Chondrocyte (in vitro differentiated cells): ENCODE results near the gene MMP7. TPM values are rescaled to one million over a fixed set of nuclear protein-coding genes. Genes with fewer than 3 reads are reported as not detected.

Source experiments
- DNase-seq: peaks from one replicate; pipeline ENCODE4 v3.0.0; 2021; ENCODE audit warnings: mixed read lengths, low spot score
- H3K27ac Mint-ChIP-seq: one replicate; pipeline ENCODE4 v1.8.0; 2021; ENCODE audit warnings: mild to moderate bottlenecking, moderate library complexity, mixed read lengths; ENCODE audit not compliant: unreplicated experiment
- H3K27me3 Mint-ChIP-seq: 2 replicates; pipeline ENCODE4 v1.8.0; 2021; ENCODE audit warnings: low read depth, mixed read lengths
- H3K36me3 Mint-ChIP-seq: 2 replicates; pipeline ENCODE4 v1.8.0; 2021; ENCODE audit warnings: low read depth, mixed read lengths
- H3K4me1 Mint-ChIP-seq: 2 replicates; pipeline ENCODE4 v1.8.0; 2021; ENCODE audit warnings: low read depth, mild to moderate bottlenecking, mixed read lengths
- H3K4me3 Mint-ChIP-seq: one replicate; pipeline ENCODE4 v1.8.0; 2021; ENCODE audit warnings: mild to moderate bottlenecking, moderate library complexity, mixed read lengths; ENCODE audit not compliant: unreplicated experiment
- H3K9me3 Mint-ChIP-seq: 2 replicates; pipeline ENCODE4 v1.8.0; 2021; ENCODE audit warnings: low read depth, mixed read lengths
- CTCF ChIP-seq: fragments of 200-600 bp; sonication (generic); IDR thresholded peaks from 2 replicates; pipeline ENCODE4 v1.5.0; 2021; ENCODE audit warnings: antibody characterized with exemption, mild to moderate bottlenecking, moderate library complexity
- total RNA-seq: library from RNA; stranded (reverse); gene quantifications from 3 replicates; pipeline ENCODE4 v1.2.1, GENCODE V29; 2021

Gene MMP7
- total RNA-seq, 1 donor from 2014 or later, result 0.50 TPM

DNA sequence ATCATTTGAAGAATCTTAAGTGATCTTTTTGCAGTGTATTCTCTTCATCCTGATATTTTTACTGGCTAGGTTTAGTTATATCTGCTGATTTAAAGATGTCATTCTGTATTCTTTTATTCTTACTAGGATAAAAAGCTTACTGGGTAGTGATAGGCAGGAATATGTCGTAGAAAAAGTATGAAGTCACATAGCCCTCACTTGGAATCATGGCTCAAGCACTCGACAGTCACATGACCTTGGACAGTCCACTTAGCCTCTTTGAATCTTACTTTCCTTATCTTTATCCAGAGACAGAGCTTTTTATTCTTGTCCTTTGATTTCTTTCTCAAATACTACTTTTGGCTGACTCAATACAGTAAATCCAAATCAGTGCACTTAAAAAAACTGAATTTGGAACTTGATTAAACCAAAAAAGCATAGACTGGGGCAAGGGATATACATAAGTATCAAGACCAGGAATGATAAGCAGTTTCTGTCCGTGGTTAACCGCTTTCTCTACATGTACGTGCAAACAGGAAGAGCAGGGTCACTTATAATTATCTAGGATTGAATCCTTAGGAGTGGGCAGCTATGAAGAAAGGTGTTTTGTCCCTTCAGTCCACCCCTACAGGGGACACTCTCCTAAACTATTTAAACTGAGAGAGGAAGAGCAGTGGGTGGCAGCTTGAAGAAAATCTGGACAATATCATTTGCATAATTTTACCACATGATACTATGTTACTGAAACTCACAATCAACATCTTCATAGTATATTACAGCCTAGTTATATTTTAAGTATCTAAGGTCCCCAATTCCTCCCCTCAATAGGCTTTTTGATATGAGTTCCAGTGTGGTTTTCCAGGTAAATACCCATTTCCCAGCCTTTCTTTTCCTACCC, 8.0 kb downstream of the MMP7 start:
- Mint-ChIP-seq H3K9me3 (no peaks in the 10 kb centered on the region), H3K27me3 (peaks cover 3% of the 10 kb centered on the region), H3K4me3 (no peak overlapping the region), H3K36me3 (no peaks in the 10 kb centered on the region), H3K27ac (no peak overlapping the region), H3K4me1 (no peaks in the 10 kb centered on the region)
- no peak for DNase-seq
- TF ChIP-seq CTCF, result no peak

GRCh38 chr11:102521121-102521520, 9.4 kb downstream of the MMP7 start:
- H3K9me3 Mint-ChIP-seq, result no peaks in the 10 kb centered on the region
- H3K4me1 Mint-ChIP-seq, result no peaks in the 10 kb centered on the region
- no peak for TF ChIP-seq CTCF
- no peaks in the 10 kb centered on the region for H3K36me3 Mint-ChIP-seq
- H3K4me3 Mint-ChIP-seq, result no peak overlapping the region
- no peak overlapping the region for H3K27ac Mint-ChIP-seq
- peaks cover 3% of the 10 kb centered on the region for H3K27me3 Mint-ChIP-seq
- no peak for DNase-seq

DNA sequence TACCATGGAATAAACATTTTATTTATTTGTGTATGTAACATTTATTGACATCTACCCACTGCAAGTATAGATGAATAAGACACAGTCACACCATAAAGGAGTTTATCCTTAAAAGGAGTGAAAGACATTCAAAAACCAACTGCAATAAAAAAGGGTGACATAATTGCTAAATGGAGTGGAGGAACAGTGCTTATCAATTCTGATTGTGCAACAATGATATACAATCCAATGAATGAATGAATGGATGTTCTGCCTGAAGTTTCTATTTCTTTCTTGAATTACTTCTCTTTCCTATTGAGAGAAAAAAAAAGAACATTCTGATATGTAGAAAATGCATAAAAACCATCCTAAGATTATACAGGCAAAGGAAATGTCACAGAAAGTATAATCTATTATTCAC, 10.0 kb downstream of the MMP7 start:
- no peak for DNase-seq
- Mint-ChIP-seq H3K4me3 (no peak overlapping the region), H3K4me1 (no peaks in the 10 kb centered on the region), H3K9me3 (no peaks in the 10 kb centered on the region), H3K36me3 (no peaks in the 10 kb centered on the region), H3K27ac (no peak overlapping the region), H3K27me3 (peaks cover 3% of the 10 kb centered on the region)
- TF ChIP-seq CTCF, result no peak

DNA sequence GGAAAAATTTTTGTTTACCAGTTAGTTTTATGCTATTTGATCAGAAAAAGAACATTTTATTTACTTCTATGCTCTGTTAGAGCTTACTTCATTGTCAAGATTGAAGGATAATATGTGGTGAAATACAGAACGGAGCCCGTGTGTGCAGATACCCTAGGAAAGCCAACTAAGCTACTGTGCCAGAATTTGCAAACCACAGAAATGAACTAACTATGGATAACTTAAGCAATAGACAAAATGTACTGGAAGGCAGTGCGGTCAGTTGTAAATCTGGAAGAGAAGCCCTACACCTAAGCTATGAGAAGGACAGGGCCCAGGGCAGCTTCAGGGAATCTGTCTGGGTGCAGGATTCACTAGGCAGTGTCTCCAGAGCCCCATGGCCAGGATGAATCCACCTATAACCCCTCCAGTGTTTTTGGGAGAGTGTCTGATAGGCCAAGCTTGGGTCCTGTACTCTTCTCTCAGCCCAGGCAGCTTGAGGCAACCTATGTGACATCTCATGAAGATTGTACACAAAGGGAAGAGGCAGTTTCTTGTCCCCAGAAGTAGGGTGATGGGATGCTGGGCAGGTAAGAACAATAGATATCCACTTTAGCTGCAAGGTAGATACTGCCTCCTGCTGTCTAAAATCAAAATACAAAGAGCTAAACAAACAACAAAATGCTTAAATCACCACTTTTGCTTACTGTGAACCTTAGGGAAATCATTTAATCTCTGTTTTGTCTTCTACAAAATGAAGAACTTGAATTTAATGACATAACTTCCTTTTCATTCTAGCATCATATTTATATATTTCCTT, 12.1 kb downstream of the MMP7 start:
- Mint-ChIP-seq H3K9me3 (no peaks in the 10 kb centered on the region), H3K4me3 (no peak overlapping the region), H3K36me3 (no peaks in the 10 kb centered on the region), H3K4me1 (no peaks in the 10 kb centered on the region), H3K27me3 (peaks cover 3% of the 10 kb centered on the region), H3K27ac (no peak overlapping the region)
- TF ChIP-seq CTCF, result peak; percentile 40
- DNase-seq, result no peak

DNA sequence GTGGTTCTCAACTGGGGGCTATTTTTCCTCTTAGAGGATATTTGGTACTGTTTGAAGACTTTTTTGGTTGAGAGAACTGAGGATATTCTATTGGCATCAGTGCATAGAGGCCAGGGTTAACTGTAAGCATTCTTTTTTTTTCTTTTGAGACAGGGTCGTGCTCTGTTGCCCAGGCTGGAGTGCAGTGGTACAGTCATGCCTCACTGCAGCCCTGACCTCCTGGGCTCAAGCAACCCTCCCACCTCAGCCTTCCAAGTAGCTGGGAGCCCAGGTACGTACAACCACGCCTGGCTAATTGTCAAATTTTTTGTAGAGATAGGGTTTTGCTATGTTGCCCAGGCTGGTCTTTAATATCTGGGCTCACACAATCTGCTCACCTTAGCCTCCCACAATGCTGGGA, 12.9 kb downstream of the MMP7 start:
- H3K36me3 Mint-ChIP-seq, result no peaks in the 10 kb centered on the region
- no peak for DNase-seq

More for the DNA sequence above, 12.9 kb downstream of the MMP7 start:
- Mint-ChIP-seq H3K4me1 (no peaks in the 10 kb centered on the region), H3K27me3 (peaks cover 3% of the 10 kb centered on the region), H3K9me3 (no peaks in the 10 kb centered on the region), H3K4me3 (no peak overlapping the region), H3K27ac (no peak overlapping the region)
- no peak for TF ChIP-seq CTCF
